ENCODE results near the gene LIG3. TPM values are rescaled to one million over a fixed set of nuclear protein-coding genes. Genes with fewer than 3 reads are reported as not detected.
A peak's percentile ranks its signal among the peaks of the same experiment; 100 is the strongest.

LIG3 gene
- total and polyA plus RNA-seq, 2 of the 13 experiments (the other 11 are each of a cell fraction or from before 2014, with no cell fraction given) = 34.4 to 36.2 TPM

- peak; percentile 78; the same call in 1 of the 2 replicates for TF ChIP-seq ZNF747 (CRISPR knock-in tag; IDR thresholded peaks at IDR 0.05; ENCODE audit: borderline replicate concordance)
- no peak for TF ChIP-seq ZNF12 (CRISPR knock-in tag; IDR thresholded peaks at IDR 0.05)
- peak; percentile 97 for TF ChIP-seq ZMYM4 (CRISPR knock-in tag; IDR thresholded peaks at IDR 0.05)
- no peak; the same call in 1 of the 2 replicates for TF ChIP-seq MTF1 (CRISPR knock-in tag; IDR thresholded peaks at IDR 0.05)
- TF ChIP-seq DRAP1 (CRISPR knock-in tag; IDR thresholded peaks at IDR 0.05) = peak; percentile 70; the same call in 1 of the 2 replicates
- no peak for TF ChIP-seq ATRX (CRISPR knock-in tag; IDR thresholded peaks at IDR 0.05; ENCODE audit: borderline replicate concordance)
- TF ChIP-seq ZNF30 (CRISPR knock-in tag; IDR thresholded peaks at IDR 0.05) = peak; percentile 38; the same call in 1 of the 2 replicates
- peak; percentile 51; the same call in 1 of the 2 replicates for TF ChIP-seq IRF9 (CRISPR knock-in tag; IDR thresholded peaks at IDR 0.05; ENCODE audit: borderline replicate concordance)
- TF ChIP-seq ZFP62 (CRISPR knock-in tag; IDR thresholded peaks at IDR 0.05) = no peak
- TF ChIP-seq SMC3 (IDR thresholded peaks at IDR 0.05; ENCODE audit: low read length) = no peak
- TF ChIP-seq ZNF225 (CRISPR knock-in tag; IDR thresholded peaks at IDR 0.05) = peak; percentile 64; the same call in 1 of the 2 replicates
- peak; percentile 35; the same call in 1 of the 2 replicates for TF ChIP-seq ZNF580 (CRISPR knock-in tag; IDR thresholded peaks at IDR 0.05; ENCODE audit: borderline replicate concordance, low read depth)
- no peak for TF ChIP-seq ZNF446 (CRISPR knock-in tag; IDR thresholded peaks at IDR 0.05)
- TF ChIP-seq ZNF841 (CRISPR knock-in tag; IDR thresholded peaks at IDR 0.05; ENCODE audit: borderline replicate concordance) = no peak
- TF ChIP-seq ZFX (CRISPR knock-in tag; IDR thresholded peaks at IDR 0.05; ENCODE audit: low read depth) = peak; percentile 98
- no peak for TF ChIP-seq PLSCR1 (CRISPR knock-in tag; IDR thresholded peaks at IDR 0.05; ENCODE audit: borderline replicate concordance)
- TF ChIP-seq SP140L (CRISPR knock-in tag; IDR thresholded peaks at IDR 0.05; ENCODE audit: borderline replicate concordance) = no peak
- TF ChIP-seq JARID2 (CRISPR knock-in tag; IDR thresholded peaks at IDR 0.05; ENCODE audit: insufficient replicate concordance) = no peak
- no peak for TF ChIP-seq ZNF124 (CRISPR knock-in tag; IDR thresholded peaks at IDR 0.05)
- no peak for TF ChIP-seq ZNF326 (CRISPR knock-in tag; IDR thresholded peaks at IDR 0.05; ENCODE audit: borderline replicate concordance)
- TF ChIP-seq MATR3 (CRISPR knock-in tag; IDR thresholded peaks at IDR 0.05) = no peak
- TF ChIP-seq STAT5B (CRISPR knock-in tag; IDR thresholded peaks at IDR 0.05) = no peak
- TF ChIP-seq KDM4B (CRISPR knock-in tag; IDR thresholded peaks at IDR 0.05) = no peak
- TF ChIP-seq PAX8 (CRISPR knock-in tag; IDR thresholded peaks at IDR 0.05; ENCODE audit: borderline replicate concordance) = 0 out of 2 replicates have a peak, but pooled peaks have one; percentile 33
- no peak for TF ChIP-seq SMARCE1 (IDR thresholded peaks at IDR 0.05; ENCODE audit: borderline replicate concordance)
- TF ChIP-seq GPN1 (CRISPR knock-in tag; IDR thresholded peaks at IDR 0.05; ENCODE audit: borderline replicate concordance) = no peak
- TF ChIP-seq, protein P1, sequence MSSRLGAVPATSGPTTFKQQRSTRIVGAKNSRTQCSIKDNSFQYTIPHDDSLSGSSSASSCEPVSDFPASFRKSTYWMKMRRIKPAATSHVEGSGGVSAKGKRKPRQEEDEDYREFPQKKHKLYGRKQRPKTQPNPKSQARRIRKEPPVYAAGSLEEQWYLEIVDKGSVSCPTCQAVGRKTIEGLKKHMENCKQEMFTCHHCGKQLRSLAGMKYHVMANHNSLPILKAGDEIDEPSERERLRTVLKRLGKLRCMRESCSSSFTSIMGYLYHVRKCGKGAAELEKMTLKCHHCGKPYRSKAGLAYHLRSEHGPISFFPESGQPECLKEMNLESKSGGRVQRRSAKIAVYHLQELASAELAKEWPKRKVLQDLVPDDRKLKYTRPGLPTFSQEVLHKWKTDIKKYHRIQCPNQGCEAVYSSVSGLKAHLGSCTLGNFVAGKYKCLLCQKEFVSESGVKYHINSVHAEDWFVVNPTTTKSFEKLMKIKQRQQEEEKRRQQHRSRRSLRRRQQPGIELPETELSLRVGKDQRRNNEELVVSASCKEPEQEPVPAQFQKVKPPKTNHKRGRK (CRISPR knock-in tag; IDR thresholded peaks at IDR 0.05) = no peak
Observed at GRCh38 chr17:34961093-34961911, 19.0 kb upstream of the LIG3 start, which contains the start of the genes CCT6B and ZNF830 (continued).

Data from HepG2 (cell line).